Amygdala (tissue), 56 donors: ENCODE results near the gene MAP3K2.
"Not testable (repeated sequence)": the region's sequence is repeated elsewhere in the genome, so short reads cannot be mapped to it uniquely, and the experiment has no call there.

Source experiments
- DNase-seq, 56 donors: peaks; one replicate each; lab custom pipeline; 2025; lab: John Stamatoyannopoulos, UW

Gene MAP3K2

GRCh38 chr2:127421871-127422558, 34.2 kb upstream of the MAP3K2 start:
- DNase-seq = no peak

GRCh38 chr2:127421116-127421800, 33.5 kb upstream of the MAP3K2 start:
- no peak for DNase-seq

- no peak for DNase-seq
Observed at GRCh38 chr2:127420039-127420864, 32.5 kb upstream of the MAP3K2 start.

GRCh38 chr2:127419448-127420038, 31.8 kb upstream of the MAP3K2 start:
- DNase-seq = no peak

- DNase-seq = no peak
Observed at GRCh38 chr2:127419112-127419430, 31.3 kb upstream of the MAP3K2 start.

GRCh38 chr2:127418300-127419111, 30.7 kb upstream of the MAP3K2 start, which contains the start of gene PROC:
TSS of gene PROC (plus strand) at chr2:127418427. CDS start at chr2:127419943, 1,516 bp downstream.
- no peak for DNase-seq

GRCh38 chr2:127417406-127417805, 29.6 kb upstream of the MAP3K2 start:
- DNase-seq = no peak

- DNase-seq = no peak
Observed at GRCh38 chr2:127416506-127417001, 28.8 kb upstream of the MAP3K2 start.

GRCh38 chr2:127415593-127416505, 28.1 kb upstream of the MAP3K2 start:
- peak in 11 of 56 donors; percentile 15 to 55 (median 32) for DNase-seq

- no peak for DNase-seq
Observed at GRCh38 chr2:127414638-127415592, 27.1 kb upstream of the MAP3K2 start.

GRCh38 chr2:127413782-127414637, 26.2 kb upstream of the MAP3K2 start:
- DNase-seq = no peak

- no peak for DNase-seq
Observed at GRCh38 chr2:127413200-127413599, 25.4 kb upstream of the MAP3K2 start.

GRCh38 chr2:127411653-127412369, 24.0 kb upstream of the MAP3K2 start:
- no peak for DNase-seq

- DNase-seq = no peak
Observed at GRCh38 chr2:127410871-127411652, 23.3 kb upstream of the MAP3K2 start.

- DNase-seq = not testable (repeated sequence)
Observed at GRCh38 chr2:127409716-127410115, 21.9 kb upstream of the MAP3K2 start.
